Activated CD4-positive, CD25-positive, alpha-beta regulatory T cell treated with anti-CD3 and anti-CD28 coated beads, Interleukin-2, amount 50 U/mL, for 16 hours (primary cell): Measurements from ENCODE around the gene ZSWIM7.
"Not testable (repeated sequence)": the region's sequence is repeated elsewhere in the genome, so short reads cannot be mapped to it uniquely, and the experiment has no call there.

Source experiments
- DNase-seq: peaks from one replicate; pipeline ENCODE4 v3.0.0-alpha.2; 2020; ENCODE audit warnings: low read depth, low spot score

ZSWIM7 gene

GRCh38 chr17:15999974-16000827, 697 bp upstream of the ZSWIM7 start:
- DNase-seq: peak; percentile 1

GRCh38 chr17:15998031-15998562, 1.4 kb downstream of the ZSWIM7 start:
- DNase-seq: no peak

- DNase-seq: no peak
These were observed 3.2 kb downstream of the ZSWIM7 start for GRCh38 chr17:15996322-15996721.

GRCh38 chr17:15981646-15982580, 17.6 kb downstream of the ZSWIM7 start:
- no peak for DNase-seq

GRCh38 chr17:15981208-15981607, 18.3 kb downstream of the ZSWIM7 start:
- DNase-seq: no peak

GRCh38 chr17:15979013-15979412, 20.5 kb downstream of the ZSWIM7 start:
- DNase-seq: not testable (repeated sequence)

GRCh38 chr17:15978606-15979005, 20.9 kb downstream of the ZSWIM7 start:
- no peak for DNase-seq

- no peak for DNase-seq
These were observed 21.6 kb downstream of the ZSWIM7 start for GRCh38 chr17:15977894-15978293.

- DNase-seq: no peak
These were observed 25.7 kb downstream of the ZSWIM7 start for GRCh38 chr17:15973834-15974233.

GRCh38 chr17:15973016-15973415, 26.5 kb downstream of the ZSWIM7 start:
- DNase-seq: no peak

- no peak for DNase-seq
These were observed 27.0 kb downstream of the ZSWIM7 start for GRCh38 chr17:15972497-15972951.

- no peak for DNase-seq
These were observed 27.6 kb downstream of the ZSWIM7 start for GRCh38 chr17:15971882-15972281.

- DNase-seq: no peak
These were observed 28.3 kb downstream of the ZSWIM7 start for GRCh38 chr17:15971098-15971678.

- no peak for DNase-seq
These were observed 29.0 kb downstream of the ZSWIM7 start for GRCh38 chr17:15970500-15970899.

GRCh38 chr17:15969463-15969862, 30.0 kb downstream of the ZSWIM7 start:
- DNase-seq: no peak

- DNase-seq: no peak
These were observed 31.7 kb downstream of the ZSWIM7 start for GRCh38 chr17:15967706-15968399.

GRCh38 chr17:15966879-15967248, 32.6 kb downstream of the ZSWIM7 start:
- no peak for DNase-seq

- no peak for DNase-seq
These were observed 33.2 kb downstream of the ZSWIM7 start for GRCh38 chr17:15966183-15966878.

GRCh38 chr17:15965528-15965927, 34.0 kb downstream of the ZSWIM7 start:
- no peak for DNase-seq

- no peak for DNase-seq
These were observed 35.8 kb downstream of the ZSWIM7 start for GRCh38 chr17:15963670-15964110.

- DNase-seq: no peak
These were observed 41.0 kb downstream of the ZSWIM7 start for GRCh38 chr17:15958484-15958854.
